SHP77 (cell line): ENCODE measurements around the gene DPYSL3.

ENCODE experiments used
- DNase-seq, 2 experiments: peaks; one replicate each; lab custom pipeline; 2025; lab: John Stamatoyannopoulos, UW

DPYSL3 gene

GRCh38 chr5:147512659-147513379 lies 3.0 kb upstream of the DPYSL3 start:
- DNase-seq: peak in 1 of 2 experiments; percentile 25

GRCh38 chr5:147510885-147511284 lies 1.0 kb upstream of the DPYSL3 start:
- no peak for DNase-seq

GRCh38 chr5:147509041-147509709 lies 693 bp downstream of the DPYSL3 start:
- peak; percentile 30 to 35 for DNase-seq

- DNase-seq: no peak
Observed at GRCh38 chr5:147508711-147509040, 1.2 kb downstream of the DPYSL3 start.

- DNase-seq: no peak
Observed at GRCh38 chr5:147507480-147508126, 2.3 kb downstream of the DPYSL3 start.

- DNase-seq: no peak
Observed at GRCh38 chr5:147504535-147504934, 5.3 kb downstream of the DPYSL3 start.

GRCh38 chr5:147504011-147504410 lies 5.9 kb downstream of the DPYSL3 start:
- DNase-seq: no peak

- no peak for DNase-seq
Observed at GRCh38 chr5:147490989-147491388, 18.9 kb downstream of the DPYSL3 start.

- no peak for DNase-seq
Observed at GRCh38 chr5:147487031-147487750, 22.7 kb downstream of the DPYSL3 start.

- DNase-seq: no peak
Observed at GRCh38 chr5:147485814-147486213, 24.1 kb downstream of the DPYSL3 start.

GRCh38 chr5:147485046-147485445 lies 24.8 kb downstream of the DPYSL3 start:
- no peak for DNase-seq

GRCh38 chr5:147484708-147485020 lies 25.2 kb downstream of the DPYSL3 start:
- no peak for DNase-seq

- DNase-seq: peak; percentile 91 to 95
Observed at GRCh38 chr5:147483961-147484707, 25.7 kb downstream of the DPYSL3 start.

GRCh38 chr5:147483188-147483790 lies 26.6 kb downstream of the DPYSL3 start:
- peak; percentile 69 for DNase-seq

GRCh38 chr5:147482706-147483180 lies 27.1 kb downstream of the DPYSL3 start:
- peak; percentile 75 to 77 for DNase-seq

- no peak for DNase-seq
Observed at GRCh38 chr5:147481874-147482705, 27.8 kb downstream of the DPYSL3 start.

- no peak for DNase-seq
Observed at GRCh38 chr5:147481376-147481775, 28.5 kb downstream of the DPYSL3 start.

GRCh38 chr5:147479949-147480348 lies 29.9 kb downstream of the DPYSL3 start:
- DNase-seq: no peak

GRCh38 chr5:147479444-147479843 lies 30.4 kb downstream of the DPYSL3 start:
- no peak for DNase-seq

- no peak for DNase-seq
Observed at GRCh38 chr5:147474140-147474539, 35.7 kb downstream of the DPYSL3 start.
